T-helper 1 cell (primary cell): ENCODE results near the gene RIMS1.

Source experiments
- DNase-seq, 5 donors: peaks; one replicate each; pipeline ENCODE4 v3.0.0-alpha.2; 2012 to 2020
- total RNA-seq, 4 donors: gene quantifications; one replicate each; lab custom pipeline; 2026; lab: John Stamatoyannopoulos, UW

The RIMS1 gene, protein sequence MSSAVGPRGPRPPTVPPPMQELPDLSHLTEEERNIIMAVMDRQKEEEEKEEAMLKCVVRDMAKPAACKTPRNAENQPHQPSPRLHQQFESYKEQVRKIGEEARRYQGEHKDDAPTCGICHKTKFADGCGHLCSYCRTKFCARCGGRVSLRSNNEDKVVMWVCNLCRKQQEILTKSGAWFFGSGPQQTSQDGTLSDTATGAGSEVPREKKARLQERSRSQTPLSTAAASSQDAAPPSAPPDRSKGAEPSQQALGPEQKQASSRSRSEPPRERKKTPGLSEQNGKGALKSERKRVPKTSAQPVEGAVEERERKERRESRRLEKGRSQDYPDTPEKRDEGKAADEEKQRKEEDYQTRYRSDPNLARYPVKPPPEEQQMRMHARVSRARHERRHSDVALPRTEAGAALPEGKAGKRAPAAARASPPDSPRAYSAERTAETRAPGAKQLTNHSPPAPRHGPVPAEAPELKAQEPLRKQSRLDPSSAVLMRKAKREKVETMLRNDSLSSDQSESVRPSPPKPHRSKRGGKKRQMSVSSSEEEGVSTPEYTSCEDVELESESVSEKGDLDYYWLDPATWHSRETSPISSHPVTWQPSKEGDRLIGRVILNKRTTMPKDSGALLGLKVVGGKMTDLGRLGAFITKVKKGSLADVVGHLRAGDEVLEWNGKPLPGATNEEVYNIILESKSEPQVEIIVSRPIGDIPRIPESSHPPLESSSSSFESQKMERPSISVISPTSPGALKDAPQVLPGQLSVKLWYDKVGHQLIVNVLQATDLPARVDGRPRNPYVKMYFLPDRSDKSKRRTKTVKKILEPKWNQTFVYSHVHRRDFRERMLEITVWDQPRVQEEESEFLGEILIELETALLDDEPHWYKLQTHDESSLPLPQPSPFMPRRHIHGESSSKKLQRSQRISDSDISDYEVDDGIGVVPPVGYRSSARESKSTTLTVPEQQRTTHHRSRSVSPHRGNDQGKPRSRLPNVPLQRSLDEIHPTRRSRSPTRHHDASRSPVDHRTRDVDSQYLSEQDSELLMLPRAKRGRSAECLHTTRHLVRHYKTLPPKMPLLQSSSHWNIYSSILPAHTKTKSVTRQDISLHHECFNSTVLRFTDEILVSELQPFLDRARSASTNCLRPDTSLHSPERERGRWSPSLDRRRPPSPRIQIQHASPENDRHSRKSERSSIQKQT (N-terminal part only)
- total RNA-seq, result 0 reads per million in 4 donors

DNA sequence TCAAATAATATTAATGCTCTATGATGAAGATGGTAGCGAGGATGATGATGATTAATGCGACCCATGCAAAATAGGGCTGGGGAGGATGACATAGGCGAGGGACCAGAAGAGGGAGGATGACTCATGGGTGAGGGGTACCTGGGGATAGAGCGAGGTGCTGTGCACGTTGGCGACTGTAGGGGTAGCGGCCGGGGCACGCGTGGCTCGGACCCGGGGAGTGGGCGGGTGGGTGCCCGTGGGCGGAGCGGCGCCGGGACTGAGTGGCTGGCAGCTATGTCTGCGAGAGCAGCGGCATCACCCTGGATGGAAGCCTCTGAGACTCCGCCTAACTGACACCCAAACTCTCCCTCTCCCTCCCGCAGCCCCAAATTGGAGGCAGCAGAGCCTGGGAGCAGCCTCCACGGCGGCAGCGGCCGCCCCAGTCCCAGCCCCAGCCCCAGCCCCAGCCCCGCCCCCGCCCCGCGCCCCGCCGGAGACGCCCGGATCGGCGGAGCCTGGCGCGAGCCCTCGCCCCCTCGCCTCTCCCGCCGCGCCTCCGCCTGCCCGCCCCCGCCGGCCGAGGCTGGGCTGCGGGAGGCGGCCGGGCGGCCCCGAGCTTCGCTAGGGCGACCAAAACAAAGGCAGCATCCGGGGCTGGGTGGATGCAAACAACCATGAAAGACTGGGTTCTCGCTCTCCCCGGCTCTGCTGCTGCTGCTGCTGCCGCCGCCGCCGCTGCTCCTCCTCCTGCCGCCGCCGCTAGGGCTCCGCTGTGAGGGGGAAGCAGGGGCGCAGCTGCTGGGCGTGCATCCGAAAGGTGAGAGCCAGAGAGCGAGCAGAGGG lies at the start of gene RIMS1:
RIMS1 (plus strand) TSS at position 367 of the 822 bp plus-strand sequence. CDS start 474 bp downstream, outside the sequence.
- DNase-seq, result no peak

DNA sequence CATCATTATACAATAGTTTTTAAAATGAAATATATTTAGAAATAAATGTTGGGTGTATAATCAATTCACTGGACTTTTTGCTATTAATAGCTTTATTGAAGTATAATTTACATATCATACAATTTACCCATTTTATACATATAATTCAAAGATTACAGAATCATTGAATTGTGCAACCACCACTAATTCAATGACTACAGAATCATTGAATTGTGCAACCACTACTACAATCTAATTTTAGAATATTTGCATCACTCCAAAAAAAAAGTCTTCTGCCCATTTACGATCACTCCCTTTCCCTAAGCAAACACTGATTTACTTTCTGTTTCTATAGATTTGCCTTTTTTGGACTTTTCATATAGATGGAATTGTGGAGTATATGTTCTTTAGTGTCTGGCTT lies 35.1 kb upstream of the RIMS1 start:
- DNase-seq, result no peak

DNA sequence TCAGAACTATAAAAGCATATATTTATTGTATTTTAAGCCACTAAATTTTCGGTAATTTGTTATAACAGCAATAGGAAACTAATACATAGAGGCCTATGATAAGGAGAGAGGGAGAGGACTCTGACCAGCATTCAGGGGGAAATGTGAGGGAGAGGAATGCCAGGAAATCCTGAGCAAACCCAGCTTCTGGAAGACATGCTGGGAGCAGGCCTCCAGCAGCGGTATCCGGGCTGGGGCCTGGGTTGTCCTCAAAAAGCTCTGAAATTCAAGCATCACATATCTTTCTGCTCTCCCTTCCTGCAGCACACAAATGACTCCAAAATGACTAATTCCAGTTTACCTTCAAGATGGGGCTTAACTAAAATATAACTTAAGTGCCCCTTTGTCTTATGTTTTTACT lies 33.4 kb upstream of the RIMS1 start:
- no peak for DNase-seq

DNA sequence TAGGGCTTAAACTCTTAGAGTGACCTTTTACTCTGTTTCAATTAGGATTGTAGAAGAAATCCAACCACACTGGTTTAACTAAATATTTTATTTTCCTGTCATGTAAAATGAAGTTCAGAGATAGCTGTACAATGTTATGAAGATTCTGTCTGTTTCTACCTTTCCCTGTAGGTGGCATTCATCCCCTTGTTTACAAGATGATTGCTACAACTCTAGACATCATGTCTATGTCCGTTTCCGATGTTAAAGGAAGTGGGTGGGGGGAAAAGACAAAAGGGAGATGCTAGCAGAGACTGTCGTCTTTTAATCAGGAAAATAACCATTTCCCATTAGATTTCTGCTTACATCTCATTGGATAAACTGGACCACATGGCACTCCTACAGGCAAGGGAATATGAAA lies 30.9 kb upstream of the RIMS1 start:
- no peak for DNase-seq

DNA sequence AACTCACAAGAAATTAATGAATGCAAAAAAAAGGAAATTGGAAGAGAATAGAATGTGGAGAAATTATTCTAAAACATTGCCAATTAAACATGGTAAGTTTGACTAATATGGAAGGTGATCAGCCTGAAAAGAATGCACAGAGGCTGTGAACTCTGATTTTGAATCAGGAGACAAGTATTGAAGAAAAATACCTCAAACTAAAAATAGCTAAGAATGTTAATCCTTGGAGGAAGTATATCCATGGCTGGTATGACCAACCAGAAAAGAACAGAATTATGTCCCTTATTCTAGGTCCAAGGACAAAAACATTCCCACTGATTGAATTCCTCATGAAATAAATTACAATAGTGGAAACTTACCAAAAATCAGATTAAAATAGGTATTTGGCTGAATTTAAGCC lies 7.3 kb upstream of the RIMS1 start:
- DNase-seq, result no peak

DNA sequence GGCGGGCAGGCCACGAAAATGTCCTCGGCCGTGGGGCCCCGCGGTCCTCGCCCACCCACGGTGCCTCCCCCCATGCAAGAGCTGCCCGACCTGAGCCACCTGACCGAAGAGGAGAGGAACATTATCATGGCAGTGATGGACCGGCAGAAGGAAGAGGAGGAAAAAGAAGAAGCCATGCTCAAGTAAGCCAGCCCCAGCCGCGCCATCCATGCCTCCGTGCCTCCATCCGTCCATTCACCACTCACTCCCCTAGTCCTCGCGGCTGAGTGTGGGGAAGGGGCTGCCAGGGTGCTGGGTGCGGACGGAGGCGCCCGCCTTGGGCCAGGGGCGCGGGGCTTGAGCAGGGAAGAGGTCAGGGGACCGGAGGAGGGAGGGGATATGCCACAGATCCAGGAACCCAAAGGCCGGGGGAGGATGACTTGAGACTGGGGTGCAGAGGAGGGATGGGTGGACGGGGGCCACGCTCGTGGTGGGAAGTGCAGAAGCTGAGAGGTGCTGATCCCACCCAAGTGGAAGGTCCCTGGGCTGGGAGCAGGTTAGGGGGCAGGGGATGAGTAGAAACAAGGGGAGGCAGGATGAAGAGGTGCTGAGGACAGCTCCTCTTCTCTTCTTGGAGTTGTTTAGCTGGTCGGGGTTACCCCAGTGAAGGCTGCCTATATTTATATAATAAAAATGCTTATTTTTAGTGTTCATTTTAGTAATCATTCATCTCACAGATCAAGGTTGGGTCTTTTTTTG lies 825 bp downstream of the RIMS1 start:
- no peak for DNase-seq

DNA sequence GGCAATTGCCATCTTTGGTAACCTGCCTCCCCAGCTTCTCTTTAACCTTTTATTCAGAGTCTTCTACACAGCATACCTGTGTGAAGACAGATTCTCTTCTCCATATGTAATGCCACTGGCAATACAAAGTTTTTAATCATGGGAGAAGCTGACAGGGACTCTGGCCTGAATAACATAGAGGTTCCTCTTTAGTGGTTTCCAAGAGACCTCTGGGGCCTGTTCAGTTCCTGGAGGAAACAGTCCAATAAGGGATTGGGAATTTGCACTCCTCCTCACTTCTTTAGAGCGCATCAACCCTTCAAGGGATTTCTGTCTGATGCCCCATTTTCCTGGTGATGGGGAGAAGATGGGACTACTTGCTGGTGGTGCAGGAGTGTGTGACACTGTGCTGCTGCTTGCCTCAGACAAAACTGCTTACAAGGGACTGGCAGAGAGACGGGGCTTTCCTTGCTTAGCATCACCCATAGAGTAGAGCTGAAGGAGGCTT lies 1.4 kb downstream of the RIMS1 start:
- no peak for DNase-seq

DNA sequence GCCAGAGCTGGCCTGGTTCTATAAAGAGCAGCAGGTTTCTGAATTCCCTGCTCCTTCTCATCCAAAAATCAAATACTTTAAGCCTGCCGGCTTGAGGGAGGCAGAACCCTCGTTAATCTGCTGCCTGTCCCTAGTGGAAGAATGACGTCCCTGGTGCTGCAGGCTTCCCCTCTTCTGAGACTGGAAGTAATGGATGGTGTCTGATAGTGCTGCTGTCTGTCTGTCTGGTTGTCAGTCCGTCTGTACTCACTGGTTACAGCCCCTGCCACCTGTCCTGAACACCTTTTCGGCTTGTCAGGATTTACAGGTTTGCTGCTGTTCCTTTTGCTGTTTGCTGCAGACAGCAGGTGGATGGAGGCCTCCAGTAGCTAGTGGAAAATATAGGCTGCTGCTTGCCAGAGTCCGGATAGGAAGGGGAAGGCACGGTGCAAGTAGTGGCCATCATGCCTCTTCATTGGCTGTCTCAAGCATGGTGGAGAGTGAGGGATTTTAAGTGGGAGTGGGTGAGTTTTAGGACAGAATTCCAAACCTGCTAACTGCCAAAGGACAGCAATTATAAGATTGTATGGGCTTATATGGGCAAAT lies 2.5 kb downstream of the RIMS1 start:
- DNase-seq, result no peak

DNA sequence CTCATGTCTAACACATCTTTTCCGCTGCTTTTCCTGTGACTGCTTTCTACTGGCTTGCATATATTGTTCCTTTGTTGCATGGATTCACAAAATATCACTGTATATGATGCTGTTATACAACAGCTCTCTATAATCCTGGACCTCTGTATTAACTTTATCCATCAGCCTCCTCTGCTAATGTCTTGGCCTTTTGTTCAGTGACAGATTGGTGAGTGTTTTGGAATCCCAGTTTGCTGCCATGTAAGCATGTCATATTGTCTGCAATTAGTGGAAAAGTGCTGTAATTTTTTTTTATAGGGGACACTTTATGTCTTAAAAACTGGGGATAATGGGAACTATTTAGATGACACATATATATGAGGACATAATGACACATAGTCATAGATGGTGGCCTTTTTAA lies 3.0 kb downstream of the RIMS1 start:
- no peak for DNase-seq

DNA sequence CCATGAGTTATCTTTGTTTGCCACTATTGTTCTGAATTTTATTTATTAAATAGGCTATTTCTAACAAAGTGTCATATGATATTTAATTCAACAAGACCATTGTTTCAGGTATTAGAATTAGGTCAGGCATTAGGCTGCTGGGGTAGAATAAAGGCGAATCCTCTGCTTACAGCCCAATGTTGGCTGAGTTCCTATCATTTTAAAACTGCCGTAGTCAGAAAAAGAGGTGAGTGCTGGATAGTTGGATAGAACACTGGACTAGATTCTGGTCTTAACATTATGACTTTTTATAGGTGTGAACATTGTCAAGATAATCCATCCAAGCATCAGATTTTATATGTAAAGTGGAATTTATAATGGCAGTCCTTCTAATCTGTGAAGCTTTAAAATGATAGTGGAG lies 6.3 kb downstream of the RIMS1 start:
- DNase-seq, result no peak

DNA sequence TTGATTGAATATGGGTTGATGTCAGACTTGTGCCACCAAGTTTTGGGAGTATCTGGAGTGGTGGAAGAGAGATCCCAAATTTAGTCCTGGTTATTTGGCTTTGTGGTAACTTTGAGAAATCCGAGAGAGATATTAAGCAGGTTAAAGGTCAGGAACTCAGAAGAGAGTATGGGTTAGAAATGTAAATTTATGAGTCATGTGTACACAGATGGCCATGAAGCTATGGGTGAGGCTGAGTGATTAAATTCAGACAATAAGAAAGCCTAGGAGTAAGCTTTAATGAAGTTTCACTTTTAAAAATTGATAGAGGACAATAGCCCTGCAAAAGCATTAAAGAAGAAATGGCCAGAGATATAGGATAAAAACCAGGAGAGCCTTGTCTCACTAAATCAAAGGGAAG lies 14.3 kb downstream of the RIMS1 start:
- no peak for DNase-seq

DNA sequence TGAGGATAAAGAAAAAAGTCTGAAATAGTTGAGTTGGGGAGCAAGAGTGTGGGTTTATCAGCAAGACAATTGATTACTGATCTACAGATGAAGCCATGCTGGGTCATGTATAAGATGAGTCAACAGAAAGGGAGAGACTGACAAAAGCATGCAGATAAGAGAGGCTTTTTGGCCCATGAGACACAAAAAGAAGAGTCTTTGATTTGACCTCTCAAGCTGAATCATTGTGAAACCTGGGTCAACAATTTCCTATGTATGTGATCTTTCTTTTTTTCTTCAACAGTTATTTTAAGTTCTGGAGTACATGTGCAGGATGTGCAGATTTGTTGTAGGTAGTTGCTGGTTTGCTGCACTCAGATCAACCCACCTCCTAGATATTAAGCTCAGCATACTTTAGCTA lies 15.9 kb downstream of the RIMS1 start:
- no peak for DNase-seq

DNA sequence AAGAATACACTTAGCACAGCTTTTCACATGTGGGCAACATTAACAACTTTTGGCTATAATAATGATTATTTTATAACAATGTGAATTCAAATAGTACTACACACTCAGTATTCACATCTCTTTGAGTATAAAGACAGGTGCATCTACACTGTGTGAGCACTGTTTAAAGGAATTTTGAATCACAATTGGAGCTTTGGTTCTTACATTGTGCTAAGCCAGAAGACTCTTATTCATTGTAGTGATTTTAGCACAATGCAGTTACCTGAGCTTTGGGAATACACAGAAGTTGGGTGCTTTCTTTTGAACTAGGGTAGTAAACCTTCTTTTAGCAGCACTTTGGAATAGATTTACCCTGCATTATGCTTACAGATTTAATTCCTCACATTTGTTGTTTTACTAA lies 20.5 kb downstream of the RIMS1 start:
- no peak for DNase-seq

DNA sequence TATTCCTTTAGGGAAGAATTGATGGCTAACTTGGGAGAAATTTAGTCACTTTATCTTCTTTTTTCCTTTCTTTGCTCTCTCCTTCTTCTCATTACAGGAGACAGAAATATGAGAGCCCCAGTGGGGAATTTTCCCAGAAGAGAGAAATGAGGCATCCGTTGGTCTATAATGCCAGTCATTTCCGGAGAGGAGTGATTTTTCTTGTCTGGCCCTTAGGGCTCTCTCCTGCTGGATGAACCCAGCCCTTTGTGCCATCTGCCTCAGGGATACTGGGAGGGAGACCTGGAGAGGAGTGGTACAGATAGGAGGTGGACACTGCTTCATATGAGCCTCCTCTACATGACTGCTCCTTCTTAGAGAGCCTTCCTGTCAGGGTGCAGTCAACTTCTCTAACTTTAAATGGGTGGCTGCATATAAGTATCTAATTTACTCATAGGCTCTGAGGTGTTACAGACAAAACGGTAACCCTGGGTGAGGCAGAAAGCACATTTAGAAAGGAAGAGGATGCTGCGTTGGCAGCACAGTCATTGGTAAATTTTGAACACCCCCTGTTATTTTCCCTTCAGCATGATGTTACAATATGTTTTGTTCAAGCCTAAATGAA lies 21.9 kb downstream of the RIMS1 start:
- DNase-seq, result no peak

DNA sequence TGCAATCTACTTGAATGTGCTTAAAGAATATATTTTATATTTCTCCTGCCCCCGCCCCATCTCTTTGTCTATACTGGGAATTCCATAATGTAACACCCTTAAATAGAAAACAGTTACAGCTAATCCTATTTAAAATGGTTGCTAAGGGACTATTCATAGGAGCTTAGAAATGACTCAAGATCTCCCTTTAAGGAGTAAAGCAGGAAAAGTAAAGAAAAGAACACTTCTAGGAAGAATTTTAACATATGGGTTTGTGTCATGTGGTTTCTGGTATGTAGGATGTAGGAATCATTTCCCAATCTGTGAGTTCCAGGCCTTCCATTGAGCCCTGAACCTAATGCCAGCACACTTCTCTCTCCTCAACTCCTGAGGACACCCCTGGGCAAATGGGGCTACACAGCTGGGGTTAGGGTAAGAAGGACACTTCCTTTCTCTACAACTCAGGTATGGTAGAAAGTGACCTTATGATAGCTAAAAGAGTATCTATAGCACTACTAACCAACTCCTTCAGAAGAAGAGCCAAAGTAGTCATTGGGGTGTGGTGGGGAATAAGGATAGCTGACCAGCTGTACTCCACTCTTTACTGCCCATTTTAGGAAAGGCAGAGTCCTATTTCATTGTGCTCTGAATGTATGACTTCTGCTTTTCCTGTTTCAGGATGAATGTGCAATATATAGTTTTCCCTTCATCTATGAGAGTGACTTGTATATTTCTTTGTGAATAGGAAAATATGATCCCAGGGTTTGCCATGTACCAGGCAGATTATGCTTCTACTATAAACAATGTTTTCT lies 27.3 kb downstream of the RIMS1 start:
- DNase-seq, result no peak

DNA sequence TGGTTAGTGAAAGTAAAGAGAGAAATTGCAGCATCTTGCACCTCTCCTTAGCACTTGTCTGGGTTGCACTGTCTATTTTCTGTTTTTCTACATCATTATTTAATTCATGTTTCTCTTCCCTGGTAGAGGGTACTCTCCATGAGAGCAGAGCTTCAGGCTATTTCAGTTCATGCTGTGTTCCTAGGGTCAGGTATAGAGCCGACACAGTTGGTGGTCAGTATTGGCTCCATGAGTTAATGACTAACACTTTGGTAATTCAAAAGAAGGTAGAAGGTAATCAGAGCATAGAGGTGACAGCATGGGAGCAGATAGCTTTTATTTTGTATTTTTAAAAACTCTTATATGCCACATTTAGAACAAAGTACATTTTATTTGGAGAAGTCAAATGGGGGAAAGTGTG lies 42.7 kb downstream of the RIMS1 start:
- DNase-seq, result no peak

DNA sequence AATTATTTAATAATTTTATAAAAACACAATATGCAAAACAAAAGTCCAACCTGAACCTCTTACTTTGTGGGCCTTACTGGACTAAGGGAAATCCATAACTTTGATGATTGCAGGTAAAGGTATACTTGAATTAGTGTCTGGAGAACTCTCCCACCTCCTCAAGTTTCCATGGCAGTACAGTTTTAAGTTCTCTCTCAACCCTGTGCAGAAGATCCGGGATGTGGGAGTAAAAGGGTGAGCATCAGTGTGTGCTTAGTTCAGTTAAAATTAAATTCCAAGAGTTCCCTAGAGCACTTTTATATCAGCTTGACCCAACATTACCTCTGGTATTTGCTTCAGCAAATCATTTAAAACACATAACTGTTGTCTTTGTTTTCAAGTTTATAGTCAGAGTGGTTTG lies 47.5 kb downstream of the RIMS1 start:
- no peak for DNase-seq

DNA sequence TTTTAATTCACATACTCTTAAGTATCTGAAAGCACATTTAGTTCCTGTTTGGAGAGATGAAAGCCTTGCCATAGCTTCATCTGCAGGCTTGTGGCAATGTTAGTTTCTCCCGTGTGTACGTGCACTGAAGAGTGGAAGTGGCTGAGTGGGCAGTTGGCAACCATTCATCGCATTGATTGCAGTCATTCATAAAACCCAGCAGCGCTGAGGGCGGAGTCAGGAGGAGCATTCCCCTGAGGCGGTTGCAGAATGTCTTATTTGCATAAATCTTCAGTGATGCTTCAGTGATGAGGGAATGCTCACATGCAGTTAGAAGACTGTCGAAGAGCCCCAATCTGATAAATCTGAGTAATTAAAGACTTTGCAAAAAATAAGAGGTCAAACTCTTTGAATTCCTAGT lies 79.1 kb downstream of the RIMS1 start:
- no peak for DNase-seq

DNA sequence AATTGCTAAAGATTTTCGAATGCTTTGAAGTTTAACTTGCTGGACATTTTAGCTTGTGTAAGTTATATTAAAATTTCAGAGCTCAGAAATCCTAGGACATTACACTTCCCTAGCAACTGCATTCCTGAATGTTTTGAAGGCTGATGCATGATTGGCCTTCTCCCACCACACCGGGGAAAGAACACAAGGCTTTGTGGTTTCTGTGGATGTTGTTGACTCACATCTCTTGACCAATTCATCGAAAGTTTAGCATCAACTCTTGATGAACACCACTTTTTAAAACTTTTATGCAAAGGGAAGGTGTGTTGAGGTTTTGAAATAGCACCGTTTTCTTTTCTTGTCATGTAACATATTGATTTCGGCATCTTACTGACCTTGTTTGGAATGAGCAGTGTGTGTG lies 81.1 kb downstream of the RIMS1 start:
- no peak for DNase-seq

DNA sequence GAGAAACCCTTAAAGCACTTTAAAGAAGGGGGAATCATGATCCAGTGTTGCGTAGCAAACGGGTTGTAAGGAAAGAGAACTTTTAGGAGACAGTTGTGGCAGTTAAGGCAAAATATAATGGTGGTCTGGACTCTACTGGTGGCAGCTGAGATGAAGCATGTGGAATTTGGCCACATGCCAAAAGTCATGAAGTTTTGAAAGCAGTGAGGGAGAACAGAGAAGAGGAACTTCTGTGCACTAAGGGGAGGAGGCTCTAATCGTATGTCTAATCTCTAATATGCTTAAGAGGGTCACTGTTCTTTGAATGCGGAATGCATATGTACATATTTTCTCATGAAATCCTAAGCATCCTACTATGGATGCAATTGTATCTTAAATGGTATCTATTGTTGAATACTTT lies 91.5 kb downstream of the RIMS1 start:
- no peak for DNase-seq
